Activated CD8-positive, alpha-beta memory T cell treated with anti-CD3 and anti-CD28 coated beads for 36 hours (primary cell): ENCODE results near the gene PTH2R. TPM values are rescaled to one million over a fixed set of nuclear protein-coding genes. Genes with fewer than 3 reads are reported as not detected.
"Not testable (repeated sequence)": the region's sequence is repeated elsewhere in the genome, so short reads cannot be mapped to it uniquely, and the experiment has no call there.

ENCODE experiments used
- CTCF ChIA-PET: fragments of 350-600 bp; sonication (Branson Sonifier 250); formaldehyde crosslinking; loops from one replicate; lab custom pipeline; 2021; ENCODE audit warnings: antibody characterized with exemption; lab: Charles Lee
- POLR2A ChIA-PET: fragments of 350-600 bp; sonication (Branson Sonifier 250); formaldehyde crosslinking; loops from one replicate; lab custom pipeline; 2021; ENCODE audit warnings: antibody characterized with exemption; lab: Charles Lee
- total RNA-seq, 2 experiments: library from RNA; stranded (reverse); gene quantifications; one replicate each; pipeline ENCODE4 v1.2.3, GENCODE V29; 2021

The PTH2R gene
- total RNA-seq, 2 experiments from 2014 or later = 0.08 TPM; not detected in 1

GRCh38 chr2:208386541-208386940 lies 20.1 kb upstream of the PTH2R start:
- POLR2A ChIA-PET = no interaction called here
- CTCF ChIA-PET = no interaction called here

- POLR2A ChIA-PET = no interaction called here
- CTCF ChIA-PET = interaction anchor here (0.9 kb wide), 1 partner anchor 11 kb away, joined by 3 read pairs; no protein-coding TSS in a partner anchor
These were observed 16.7 kb upstream of the PTH2R start for GRCh38 chr2:208389940-208390339.

GRCh38 chr2:208392300-208392699 lies 14.3 kb upstream of the PTH2R start:
- ChIA-PET POLR2A (no interaction called here), CTCF (no interaction called here)

GRCh38 chr2:208396796-208397195 lies 9.8 kb upstream of the PTH2R start:
- POLR2A ChIA-PET, CTCF ChIA-PET: not testable (repeated sequence)

GRCh38 chr2:208399201-208399600 lies 7.4 kb upstream of the PTH2R start:
- CTCF ChIA-PET = no interaction called here
- POLR2A ChIA-PET = no interaction called here

- ChIA-PET POLR2A (no interaction called here), CTCF (no interaction called here)
These were observed 1.1 kb downstream of the PTH2R start for GRCh38 chr2:208407667-208408066.

- ChIA-PET POLR2A (no interaction called here), CTCF (no interaction called here)
These were observed 7.3 kb downstream of the PTH2R start for GRCh38 chr2:208413931-208414330.

GRCh38 chr2:208415255-208415654 lies 8.7 kb downstream of the PTH2R start:
- CTCF ChIA-PET = no interaction called here
- POLR2A ChIA-PET = no interaction called here

GRCh38 chr2:208415897-208416296 lies 9.3 kb downstream of the PTH2R start:
- POLR2A ChIA-PET = no interaction called here
- CTCF ChIA-PET = no interaction called here

- POLR2A ChIA-PET = no interaction called here
These were observed 19.9 kb downstream of the PTH2R start for GRCh38 chr2:208426412-208427045.

GRCh38 chr2:208437755-208438154 lies 31.2 kb downstream of the PTH2R start:
- ChIA-PET POLR2A (no interaction called here), CTCF (no interaction called here)

More at GRCh38 chr2:208426412-208427045, 19.9 kb downstream of the PTH2R start:
- CTCF ChIA-PET = no interaction called here

- ChIA-PET CTCF (no interaction called here), POLR2A (no interaction called here)
These were observed 34.1 kb downstream of the PTH2R start for GRCh38 chr2:208440716-208441115.

- CTCF ChIA-PET = no interaction called here
- POLR2A ChIA-PET = no interaction called here
These were observed 35.4 kb downstream of the PTH2R start for GRCh38 chr2:208441951-208442350.

GRCh38 chr2:208447447-208447846 lies 40.9 kb downstream of the PTH2R start:
- CTCF ChIA-PET, POLR2A ChIA-PET: not testable (repeated sequence)

GRCh38 chr2:208451061-208451460 lies 44.5 kb downstream of the PTH2R start:
- ChIA-PET CTCF (no interaction called here), POLR2A (no interaction called here)

- CTCF ChIA-PET = no interaction called here
- POLR2A ChIA-PET = no interaction called here
These were observed 48.3 kb downstream of the PTH2R start for GRCh38 chr2:208454861-208455260.

GRCh38 chr2:208463721-208464120 lies 57.1 kb downstream of the PTH2R start:
- ChIA-PET CTCF (no interaction called here), POLR2A (no interaction called here)

GRCh38 chr2:208464205-208464604 lies 57.6 kb downstream of the PTH2R start:
- ChIA-PET CTCF (no interaction called here), POLR2A (no interaction called here)

GRCh38 chr2:208466151-208466919 lies 59.7 kb downstream of the PTH2R start:
- ChIA-PET POLR2A (no interaction called here), CTCF (no interaction called here)

- ChIA-PET CTCF (no interaction called here), POLR2A (no interaction called here)
These were observed 60.3 kb downstream of the PTH2R start for GRCh38 chr2:208466920-208467298.

- ChIA-PET CTCF (no interaction called here), POLR2A (no interaction called here)
These were observed 61.0 kb downstream of the PTH2R start for GRCh38 chr2:208467564-208467963.
